Measurements from ENCODE around the gene FAM161A. TPM values are rescaled to one million over a fixed set of nuclear protein-coding genes. Genes with fewer than 3 reads are reported as not detected.
"Not testable (repeated sequence)": the region's sequence is repeated elsewhere in the genome, so short reads cannot be mapped to it uniquely, and the experiment has no call there.

The FAM161A gene
- total RNA-seq, 1 donor from 2014 or later: 2.5 TPM

DNA sequence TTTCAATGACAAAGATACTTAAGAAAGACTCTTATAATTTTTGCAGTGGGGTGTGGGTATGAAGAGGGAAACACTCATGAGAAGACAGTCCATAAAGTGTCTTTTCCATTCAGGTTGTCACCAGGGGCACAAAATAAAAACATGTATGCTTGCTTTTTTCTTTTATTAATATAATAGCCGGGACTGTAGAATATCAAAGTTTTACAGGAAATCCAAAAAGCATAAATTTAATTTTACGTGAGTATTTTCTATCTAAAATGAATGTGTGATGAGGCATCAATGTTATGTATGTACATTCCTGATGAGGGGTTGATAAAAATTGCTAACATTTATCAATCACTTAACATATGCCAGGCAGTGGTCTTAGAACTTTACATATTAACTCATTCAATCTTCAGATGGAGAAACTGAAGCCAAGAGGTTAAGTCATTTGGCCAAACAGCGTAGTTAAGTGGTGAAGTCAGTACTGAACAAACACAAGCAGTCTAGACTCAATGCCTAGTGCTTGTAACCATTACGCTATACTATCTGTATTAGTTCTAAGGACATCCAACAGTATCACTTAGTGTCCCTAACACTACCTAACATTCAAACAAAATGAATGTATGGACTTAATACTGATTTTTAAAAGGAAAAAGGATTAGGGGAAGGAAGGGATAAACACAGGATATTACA, 23.8 kb upstream of the FAM161A start:
- Mint-ChIP-seq H3K36me3 (ENCODE audit: low read depth) (peaks cover 85% of the 10 kb centered on the region), H3K27me3 (no peaks in the 10 kb centered on the region), H3K27ac (no peak overlapping the region), H3K4me1 (no peaks in the 10 kb centered on the region), H3K4me3 (no peak overlapping the region), H3K9me3 (no peaks in the 10 kb centered on the region)
- no peak for DNase-seq
- intact Hi-C loops (cut with micrococcal nuclease): no loop called here
- CTCF ChIA-PET: no interaction called here
- no peak for TF ChIP-seq CTCF (IDR thresholded peaks at IDR 0.05)
- POLR2A ChIA-PET: interaction anchor here (0.5 kb wide), 1 partner anchor 9 kb away, joined by 3 read pairs; no protein-coding TSS in a partner anchor
- ATAC-seq (ENCODE audit: low read depth): no peak

DNA sequence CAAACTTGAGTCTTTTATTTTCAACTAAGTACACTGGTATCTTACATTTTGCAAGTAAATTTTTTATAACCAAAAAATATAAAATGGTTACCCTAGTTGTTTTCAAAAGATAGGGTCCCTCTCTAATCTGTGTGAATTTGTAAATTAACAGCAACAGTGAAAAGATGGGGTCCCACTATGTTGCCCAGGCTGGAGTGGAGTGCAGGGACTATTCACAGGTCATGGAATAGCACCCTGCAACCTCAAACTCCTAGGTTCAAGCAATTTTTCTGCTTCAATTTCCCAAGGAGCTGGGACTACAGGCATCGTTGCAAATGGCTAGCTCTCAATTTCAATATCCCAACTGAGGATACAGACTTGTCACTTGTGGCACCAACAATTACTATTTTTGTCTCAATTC, 22.5 kb upstream of the FAM161A start:
- peaks cover 86% of the 10 kb centered on the region for H3K36me3 Mint-ChIP-seq (ENCODE audit: low read depth)
- ATAC-seq (ENCODE audit: low read depth): no peak
- no peaks in the 10 kb centered on the region for H3K9me3 Mint-ChIP-seq
- TF ChIP-seq CTCF (IDR thresholded peaks at IDR 0.05): no peak
- H3K27me3 Mint-ChIP-seq: no peaks in the 10 kb centered on the region
- no peak for DNase-seq
- ChIA-PET POLR2A (no interaction called here), CTCF (no interaction called here)
- no peak overlapping the region for H3K27ac Mint-ChIP-seq
- H3K4me3 Mint-ChIP-seq: no peak overlapping the region
- intact Hi-C loops (cut with micrococcal nuclease): no loop called here
- no peaks in the 10 kb centered on the region for H3K4me1 Mint-ChIP-seq

DNA sequence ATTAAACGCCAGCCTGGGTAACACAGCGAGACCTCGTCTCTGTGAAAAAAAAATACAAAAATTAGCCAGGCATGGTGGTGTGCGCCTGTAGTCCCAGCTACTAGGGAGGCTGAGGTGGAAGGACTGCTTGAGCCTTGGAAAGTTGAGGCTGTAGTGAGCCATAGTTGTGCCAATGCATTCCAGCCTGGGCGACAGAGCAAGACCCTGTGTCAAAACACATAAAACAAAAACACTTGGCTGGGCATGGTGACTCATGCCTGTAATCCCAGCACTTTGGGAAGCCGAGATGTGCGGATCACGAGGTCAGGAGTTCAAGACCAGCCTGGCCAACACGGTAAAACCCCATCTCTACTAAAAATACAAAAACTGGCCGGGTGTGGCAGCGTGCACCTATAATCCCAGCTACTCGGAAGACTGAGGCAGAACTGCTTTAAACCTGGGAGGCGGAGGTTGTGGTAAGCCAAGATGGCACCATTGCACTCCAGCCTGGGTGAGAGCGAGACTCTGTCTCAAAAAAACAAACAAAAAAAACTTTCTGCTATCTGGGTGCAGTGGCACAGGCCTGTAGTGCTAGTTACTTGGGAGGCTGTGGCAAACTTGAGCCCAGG, 12.7 kb upstream of the FAM161A start:
- POLR2A ChIA-PET: interaction anchor here (0.6 to 0.7 kb wide), 2 partner anchors 12 to 1098 kb away, joined by 3 read pairs; partner anchors contain the start of gene FAM161A
- H3K27ac Mint-ChIP-seq; CTCF ChIA-PET; H3K4me1 Mint-ChIP-seq; intact Hi-C loops (cut with micrococcal nuclease); ATAC-seq (ENCODE audit: low read depth); H3K9me3 Mint-ChIP-seq; H3K27me3 Mint-ChIP-seq; DNase-seq; H3K4me3 Mint-ChIP-seq: not testable (repeated sequence)
- peaks cover 75% of the 10 kb centered on the region for H3K36me3 Mint-ChIP-seq (ENCODE audit: low read depth)

GRCh38 chr2:61862085-61862484, 8.2 kb upstream of the FAM161A start:
- ChIA-PET CTCF (no interaction called here), POLR2A (no interaction called here)
- ATAC-seq (ENCODE audit: low read depth) (no peak), DNase-seq (no peak)
- H3K4me1 Mint-ChIP-seq: no peaks in the 10 kb centered on the region
- no peak for TF ChIP-seq CTCF (IDR thresholded peaks at IDR 0.05)
- H3K36me3 Mint-ChIP-seq (ENCODE audit: low read depth): peaks cover 37% of the 10 kb centered on the region
- H3K27ac Mint-ChIP-seq: no peak overlapping the region
- H3K9me3 Mint-ChIP-seq: peaks cover 6% of the 10 kb centered on the region
- H3K27me3 Mint-ChIP-seq: no peaks in the 10 kb centered on the region
- no peak overlapping the region for H3K4me3 Mint-ChIP-seq
- intact Hi-C loops (cut with micrococcal nuclease): no loop called here

DNA sequence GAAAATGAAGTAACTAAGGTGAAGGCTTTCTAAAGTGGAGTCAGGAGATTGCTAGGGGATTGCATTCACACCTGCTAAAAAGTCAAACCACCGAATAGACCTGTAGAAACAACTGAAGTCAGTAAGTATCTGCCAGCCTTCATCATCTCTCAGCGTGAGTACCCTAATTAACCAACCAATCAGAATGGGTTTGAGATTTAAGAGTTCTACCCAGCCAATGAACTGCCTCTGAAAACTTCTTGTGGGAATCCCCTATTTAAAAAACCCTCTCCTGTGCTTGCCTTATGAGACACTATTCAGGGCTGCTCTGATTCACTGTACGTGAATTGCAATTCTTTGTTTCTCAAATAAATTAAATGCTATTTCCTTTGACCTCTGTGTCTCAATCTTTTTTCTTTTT, 3.4 kb upstream of the FAM161A start:
- Mint-ChIP-seq H3K27me3 (no peaks in the 10 kb centered on the region), H3K27ac (no peak overlapping the region), H3K9me3 (peaks cover 4% of the 10 kb centered on the region), H3K4me3 (no peak overlapping the region), H3K4me1 (peaks cover 19% of the 10 kb centered on the region), H3K36me3 (ENCODE audit: low read depth) (peaks cover 14% of the 10 kb centered on the region)
- ATAC-seq (ENCODE audit: low read depth) (no peak), DNase-seq (no peak)
- intact Hi-C loops (cut with micrococcal nuclease): loop anchor here (10.0 kb wide), 1 partner anchor 848 kb away; the partner anchor contains the start of gene EHBP1
- ChIA-PET POLR2A (no interaction called here), CTCF (no interaction called here)
- TF ChIP-seq CTCF (IDR thresholded peaks at IDR 0.05): no peak
